Measurements from ENCODE around the gene RBM33. TPM values are rescaled to one million over a fixed set of nuclear protein-coding genes. Genes with fewer than 3 reads are reported as not detected.

The RBM33 gene
- total and polyA plus RNA-seq, 4 donors: 4.1 to 80.0 (median 47.2) TPM

Other genes starting within 250 kb of the RBM33 start
- not detected for gene EN2, start 186.5 kb upstream of the RBM33 start, total RNA-seq
- gene EN2, start 186.5 kb upstream of the RBM33 start, polyA plus RNA-seq: not detected
- not detected for gene CNPY1, start 98.1 kb upstream of the RBM33 start, total RNA-seq
- gene CNPY1, start 98.1 kb upstream of the RBM33 start, polyA plus RNA-seq: not detected
- gene SHH, start 167.8 kb downstream of the RBM33 start, total RNA-seq: under 1 TPM in 1 of 2 donors, not detected in 1; 0.10 TPM
- gene SHH, start 167.8 kb downstream of the RBM33 start, polyA plus RNA-seq: under 1 TPM in 1 of 2 donors, not detected in 1; 0.25 TPM